ENCODE measurements around the gene NTM.

GRCh38 chr11:131454490-131454889 lies 84.1 kb downstream of the NTM start:
- no peak for TF ChIP-seq EZH2 (IDR thresholded peaks at IDR 0.05; ENCODE audit: borderline replicate concordance, low read depth, low read length, poor library complexity, severe bottlenecking)
- no peak for TF ChIP-seq CTCF (conservative IDR thresholded peaks at IDR 0.05; ENCODE audit: low read depth, low read length)
